Spleen (tissue), 11 donors: ENCODE measurements around the gene PAX6. TPM values are rescaled to one million over a fixed set of nuclear protein-coding genes. Genes with fewer than 3 reads are reported as not detected.

Experiments used
- DNase-seq: peaks from one replicate; pipeline ENCODE4 v3.0.0-alpha.2; 2020
- H3K27ac ChIP-seq, 8 donors: fragments of 200-600 bp; sonication (generic) in 7 of 8; 1 replicate in 4 of 8; 2 replicates in 4 of 8; pipeline versions ENCODE4 v1.5.0 to v1.8.0; 2016 to 2021; ENCODE audit warnings: inconsistent platforms in 4 of 8, mild to moderate bottlenecking in 4 of 8, moderate library complexity in 1 of 8
- H3K27me3 ChIP-seq, 7 donors: fragments of 200-600 bp; sonication (generic) in 6 of 7; replicated peaks in 1 of 7; 1 replicate in 4 of 7; 2 replicates in 3 of 7; pipeline versions ENCODE4 v1.5.0 to v1.8.0; 2016 to 2021; ENCODE audit warnings: inconsistent platforms in 3 of 7, mild to moderate bottlenecking in 1 of 7
- H3K36me3 ChIP-seq, 6 donors: fragments of 200-600 bp; sonication (generic) in 5 of 6; 1 replicate in 4 of 6; 2 replicates in 2 of 6; pipeline versions ENCODE4 v1.5.0 to v1.8.0; 2016 to 2021; ENCODE audit warnings: inconsistent platforms in 2 of 6
- H3K4me1 ChIP-seq, 6 donors: fragments of 200-600 bp; sonication (generic) in 5 of 6; 1 replicate in 3 of 6; 2 replicates in 3 of 6; pipeline versions ENCODE4 v1.5.0 to v1.8.0; 2016 to 2021; ENCODE audit warnings: inconsistent platforms in 3 of 6
- H3K4me3 ChIP-seq, 8 donors: fragments of 200-600 bp; sonication (generic) in 7 of 8; 1 replicate in 4 of 8; 2 replicates in 4 of 8; pipeline versions ENCODE4 v1.5.0 to v1.8.0; 2016 to 2021; ENCODE audit warnings: inconsistent platforms in 4 of 8, mild to moderate bottlenecking in 4 of 8, moderate library complexity in 2 of 8
- H3K9me3 ChIP-seq, 8 donors: fragments of 200-600 bp; sonication (generic) in 7 of 8; 1 replicate in 4 of 8; 2 replicates in 4 of 8; pipeline versions ENCODE4 v1.5.0 to v1.8.0; 2016 to 2021; ENCODE audit warnings: inconsistent platforms in 4 of 8
- POLR2A ChIP-seq, 3 donors: fragments of 450-650 bp; IDR thresholded peaks; one replicate each; pipeline ENCODE4 v1.5.1; 2017; ENCODE audit warnings: antibody characterized with exemption in 3 of 3, mild to moderate bottlenecking in 1 of 3
- POLR2AphosphoS5 ChIP-seq, 3 donors: sonication (generic); formaldehyde crosslinking; IDR thresholded peaks; one replicate each; pipeline ENCODE4 v1.5.1; 2017; ENCODE audit warnings: antibody characterized with exemption in 3 of 3
- WGBS, 5 donors: extraction: QIAGEN DNeasy Blood & Tissue Kit in 3 of 5; methylation state at CpG; one replicate each; pipeline versions ENCODE4 v1.1.5 to v1.1.7; 2013 to 2018; 5-methylcytosine and 5-hydroxymethylcytosine counted together
- intact Hi-C: fragments of 100-400 bp; cut with DNase I; formaldehyde crosslinking; loops from one replicate; pipeline ENCODE4 v1.15.0; 2023; ENCODE audit warnings: low total_unique reads
- polyA plus RNA-seq, 3 donors: library from polyadenylated mRNA; stranded (reverse); fragments of 200-250 nt; gene quantifications; one replicate each; pipeline ENCODE4 v1.2.1, GENCODE V29; 2013
- total RNA-seq, 7 donors: library from RNA; depleted of rRNA in 3 of 7; stranded (reverse); fragments of >200 nt in 3 of 7; fragmentation: NEBNext Ultra II Directional in 4 of 7; extraction: Animal tissue kit (Norgen Biotek cat#: 25700) in 4 of 7; gene quantifications; one replicate each; pipeline versions ENCODE4 v1.1.0 to v1.2.1, GENCODE V29; 2016 to 2021
- TF ChIP-seq, protein P1 (sequence below), 11 experiments: fragments of 200-600 bp in 7 of 11; fragments of 450-650 bp in 4 of 11; sonication (generic) in 4 of 11; IDR thresholded peaks in 8 of 11; conservative IDR thresholded peaks in 3 of 11; 1 replicate in 7 of 11; 2 replicates in 4 of 11; pipeline versions ENCODE4 v1.4.0 to v1.8.0; 2016 to 2021; ENCODE audit warnings: antibody characterized with exemption in 11 of 11, inconsistent platforms in 4 of 11, mild to moderate bottlenecking in 1 of 11
- donor health status: healthy with polysubstance abuse.
- donor health status: DM: no; HTN: no; CAD: no; lungs with moderate emphysema.
- donor health status: DM: no; HTN: no; CAD: no.
- donor health status: Bipolar disorder and iron deficiency.
- donor health status: healthy.
- donor health status: DM: no; HTN: no; CAD: no.
- donor health status: DM: yes; HTN: yes; CAD: no.

Gene PAX6
- total and polyA plus RNA-seq, 10 donors = 0.02 to 0.05 TPM; not detected in 8

DNA sequence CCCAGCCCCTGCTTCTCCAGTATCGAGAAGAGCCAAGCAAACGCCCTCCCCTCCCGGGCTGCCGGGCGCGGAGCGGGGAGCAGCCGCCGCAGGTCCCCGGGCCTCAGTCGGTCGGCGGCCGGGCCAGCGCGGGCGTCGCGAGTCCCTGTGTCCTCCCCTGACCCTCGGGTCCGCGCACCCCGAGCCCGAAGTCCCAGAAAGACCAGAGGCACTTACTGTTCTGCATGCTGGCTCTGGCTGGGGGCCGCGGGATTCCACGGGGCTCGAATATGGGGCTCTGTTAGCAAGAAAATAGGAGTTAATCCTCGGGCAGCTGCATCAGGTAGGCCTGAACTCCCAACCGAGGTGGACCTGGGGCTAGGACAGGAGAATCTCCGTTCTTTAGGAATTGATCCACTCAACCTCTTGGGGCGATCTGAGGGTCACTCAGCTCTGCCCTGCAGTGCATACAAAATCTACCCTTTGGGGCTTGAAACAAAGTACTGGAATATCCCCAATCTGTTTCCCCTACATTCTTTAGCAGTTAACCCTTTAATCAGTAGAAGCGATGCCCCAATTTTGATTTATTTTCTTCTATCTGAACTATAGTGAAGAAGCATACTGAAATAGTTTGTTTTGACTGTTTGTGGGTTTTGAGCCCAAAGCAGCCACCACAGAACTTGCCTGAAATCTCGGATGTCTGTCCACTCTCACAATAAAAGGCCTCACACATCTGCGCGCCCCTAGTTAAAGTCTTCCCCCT lies 4.8 kb downstream of the PAX6 start:
- Histone ChIP-seq H3K27me3 (peaks cover 36 to 100% (median 100%) of the 10 kb centered on the region in 7 donors), H3K9me3 (peaks cover 0 to 20% (median 0%) of the 10 kb centered on the region in 8 donors), H3K4me3 (no peak overlapping the region), H3K36me3 (no peaks in the 10 kb centered on the region), H3K4me1 (peaks cover 15 to 62% (median 48%) of the 10 kb centered on the region in 6 donors), H3K27ac (no peak overlapping the region)
- intact Hi-C loops = no loop called here
- TF ChIP-seq POLR2AphosphoS5 (IDR thresholded peaks at IDR 0.05) (no peak), POLR2A (IDR thresholded peaks at IDR 0.05) (no peak)
- TF ChIP-seq, protein P1, sequence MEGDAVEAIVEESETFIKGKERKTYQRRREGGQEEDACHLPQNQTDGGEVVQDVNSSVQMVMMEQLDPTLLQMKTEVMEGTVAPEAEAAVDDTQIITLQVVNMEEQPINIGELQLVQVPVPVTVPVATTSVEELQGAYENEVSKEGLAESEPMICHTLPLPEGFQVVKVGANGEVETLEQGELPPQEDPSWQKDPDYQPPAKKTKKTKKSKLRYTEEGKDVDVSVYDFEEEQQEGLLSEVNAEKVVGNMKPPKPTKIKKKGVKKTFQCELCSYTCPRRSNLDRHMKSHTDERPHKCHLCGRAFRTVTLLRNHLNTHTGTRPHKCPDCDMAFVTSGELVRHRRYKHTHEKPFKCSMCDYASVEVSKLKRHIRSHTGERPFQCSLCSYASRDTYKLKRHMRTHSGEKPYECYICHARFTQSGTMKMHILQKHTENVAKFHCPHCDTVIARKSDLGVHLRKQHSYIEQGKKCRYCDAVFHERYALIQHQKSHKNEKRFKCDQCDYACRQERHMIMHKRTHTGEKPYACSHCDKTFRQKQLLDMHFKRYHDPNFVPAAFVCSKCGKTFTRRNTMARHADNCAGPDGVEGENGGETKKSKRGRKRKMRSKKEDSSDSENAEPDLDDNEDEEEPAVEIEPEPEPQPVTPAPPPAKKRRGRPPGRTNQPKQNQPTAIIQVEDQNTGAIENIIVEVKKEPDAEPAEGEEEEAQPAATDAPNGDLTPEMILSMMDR (IDR thresholded peaks at IDR 0.05 in 8 of 11, conservative IDR thresholded peaks at IDR 0.05 in 3 of 11) = no peak
- WGBS, 5 donors = 8 to 19% (median 9%) methylated on average over 25 to 36 of the region's 36 CpGs
- peak; percentile 70 for DNase-seq

DNA sequence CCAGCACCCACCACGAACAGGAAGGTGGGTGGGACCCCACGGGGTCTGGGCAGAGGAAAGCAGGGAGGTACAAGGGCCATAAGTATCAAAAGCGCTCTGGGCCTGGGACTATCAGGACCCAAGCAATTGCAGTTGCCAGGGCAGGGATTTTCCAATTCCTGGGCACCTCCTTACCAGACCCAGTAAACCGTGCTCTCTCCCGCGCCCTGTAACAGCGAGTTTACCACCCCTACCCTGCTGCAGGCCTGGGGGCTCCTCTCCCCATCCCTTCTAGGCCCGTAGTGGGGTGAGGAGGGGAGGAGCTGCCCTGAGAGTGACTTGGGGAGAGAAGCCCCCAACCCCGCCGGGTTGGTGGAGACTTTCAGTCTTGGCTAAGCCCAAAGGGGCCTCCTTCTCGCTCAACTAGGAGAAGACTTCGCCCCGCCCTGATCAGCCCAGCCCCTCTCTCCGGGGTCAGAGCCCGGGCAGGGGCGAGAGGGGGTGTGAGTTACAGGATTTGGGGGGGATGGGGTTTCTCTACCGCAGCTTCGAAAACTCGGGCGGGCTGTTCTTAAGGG lies 5.4 kb downstream of the PAX6 start:
- no peaks in the 10 kb centered on the region for H3K36me3 ChIP-seq
- 3 to 8% (median 5%) methylated on average over 12 to 20 of the region's 20 CpGs for WGBS, 5 donors
- H3K27me3 ChIP-seq = peaks cover 40 to 100% (median 100%) of the 10 kb centered on the region in 7 donors
- H3K4me1 ChIP-seq = peaks cover 14 to 55% (median 41%) of the 10 kb centered on the region in 6 donors
- no peak overlapping the region for H3K27ac ChIP-seq
- peaks cover 0 to 19% (median 0%) of the 10 kb centered on the region in 8 donors for H3K9me3 ChIP-seq
- peak overlapping the region in 1 of 8 donors; percentile 41 for H3K4me3 ChIP-seq
- intact Hi-C loops = no loop called here
- no peak for DNase-seq
- TF ChIP-seq, protein P1 (IDR thresholded peaks at IDR 0.05 in 8 of 11, conservative IDR thresholded peaks at IDR 0.05 in 3 of 11) = no peak
- TF ChIP-seq POLR2AphosphoS5 (IDR thresholded peaks at IDR 0.05) (no peak), POLR2A (IDR thresholded peaks at IDR 0.05) (no peak)

DNA sequence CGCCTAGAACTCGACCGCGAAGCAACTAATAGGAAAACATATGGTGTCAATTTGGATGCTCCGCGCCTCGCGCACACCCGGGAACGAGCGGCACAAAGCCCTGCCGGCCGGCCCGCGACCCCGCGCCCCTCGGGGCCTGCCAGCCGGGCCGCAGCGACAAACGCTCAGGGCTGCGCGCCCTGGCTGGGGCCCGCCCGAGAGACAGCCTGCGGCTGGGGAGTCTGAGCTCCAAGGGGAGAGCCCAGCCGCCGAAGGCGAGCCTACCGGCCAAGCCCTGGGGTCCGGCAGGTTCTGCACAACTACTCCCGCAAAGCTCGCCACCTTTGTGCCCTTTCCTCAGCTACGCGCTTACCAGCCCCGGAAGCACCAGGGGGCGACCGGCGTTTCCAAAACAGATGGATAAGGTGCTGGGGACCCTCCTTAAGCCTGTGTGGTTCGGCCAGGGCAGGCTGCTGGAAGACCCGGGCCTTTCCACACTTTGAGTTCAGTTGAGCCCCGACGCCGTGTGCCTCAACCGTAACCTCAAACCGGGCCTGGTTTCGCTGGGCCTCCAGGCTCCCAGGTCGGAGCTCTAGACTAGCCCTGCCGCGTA lies 6.0 kb downstream of the PAX6 start:
- intact Hi-C loops = no loop called here
- no peaks in the 10 kb centered on the region for H3K36me3 ChIP-seq
- H3K9me3 ChIP-seq = peaks cover 0 to 21% (median 0%) of the 10 kb centered on the region in 8 donors
- no peak for DNase-seq
- no peak for TF ChIP-seq POLR2AphosphoS5 (IDR thresholded peaks at IDR 0.05)
- no peak for TF ChIP-seq POLR2A (IDR thresholded peaks at IDR 0.05)
- TF ChIP-seq, protein P1 (IDR thresholded peaks at IDR 0.05 in 8 of 11, conservative IDR thresholded peaks at IDR 0.05 in 3 of 11) = no peak
- WGBS, 5 donors = 3 to 11% (median 6%) methylated on average over 12 to 51 of the region's 51 CpGs
- H3K27ac ChIP-seq = no peak overlapping the region
- H3K4me3 ChIP-seq = peak overlapping the region in 3 of 8 donors; percentile 10 to 41 (median 17)
- H3K4me1 ChIP-seq = peaks cover 12 to 50% (median 36%) of the 10 kb centered on the region in 6 donors
- peaks cover 43 to 100% (median 100%) of the 10 kb centered on the region in 7 donors for H3K27me3 ChIP-seq
